ENCODE results near the gene NKAIN2. TPM values are rescaled to one million over a fixed set of nuclear protein-coding genes. Genes with fewer than 3 reads are reported as not detected.

NKAIN2 gene
- total and polyA plus RNA-seq, 9 of the 15 experiments (the other 6 are each of a cell fraction or from before 2014, with no cell fraction given) = not detected

GRCh38 chr6:124567401-124567800 is 763.7 kb downstream of the NKAIN2 start:
- no peaks in the 10 kb centered on the region for H3K79me2 ChIP-seq (ENCODE audit: control insufficient read depth, insufficient read depth, low read length)
- TF ChIP-seq NR3C1 (CRISPR knock-in tag; IDR thresholded peaks at IDR 0.05) = no peak
- TF ChIP-seq, protein P1, sequence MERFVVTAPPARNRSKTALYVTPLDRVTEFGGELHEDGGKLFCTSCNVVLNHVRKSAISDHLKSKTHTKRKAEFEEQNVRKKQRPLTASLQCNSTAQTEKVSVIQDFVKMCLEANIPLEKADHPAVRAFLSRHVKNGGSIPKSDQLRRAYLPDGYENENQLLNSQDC (CRISPR knock-in tag; IDR thresholded peaks at IDR 0.05) = no peak
- TF ChIP-seq POLR2B (IDR thresholded peaks at IDR 0.05; ENCODE audit: low read depth, partially characterized antibody) = no peak
- TF ChIP-seq, protein P2, sequence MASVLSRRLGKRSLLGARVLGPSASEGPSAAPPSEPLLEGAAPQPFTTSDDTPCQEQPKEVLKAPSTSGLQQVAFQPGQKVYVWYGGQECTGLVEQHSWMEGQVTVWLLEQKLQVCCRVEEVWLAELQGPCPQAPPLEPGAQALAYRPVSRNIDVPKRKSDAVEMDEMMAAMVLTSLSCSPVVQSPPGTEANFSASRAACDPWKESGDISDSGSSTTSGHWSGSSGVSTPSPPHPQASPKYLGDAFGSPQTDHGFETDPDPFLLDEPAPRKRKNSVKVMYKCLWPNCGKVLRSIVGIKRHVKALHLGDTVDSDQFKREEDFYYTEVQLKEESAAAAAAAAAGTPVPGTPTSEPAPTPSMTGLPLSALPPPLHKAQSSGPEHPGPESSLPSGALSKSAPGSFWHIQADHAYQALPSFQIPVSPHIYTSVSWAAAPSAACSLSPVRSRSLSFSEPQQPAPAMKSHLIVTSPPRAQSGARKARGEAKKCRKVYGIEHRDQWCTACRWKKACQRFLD (CRISPR knock-in tag; IDR thresholded peaks at IDR 0.05) = no peak
- no peak for TF ChIP-seq MTA3 (IDR thresholded peaks at IDR 0.05; ENCODE audit: borderline replicate concordance)
- TF ChIP-seq PHB (CRISPR knock-in tag; IDR thresholded peaks at IDR 0.05) = no peak
- TF ChIP-seq IRF2 (CRISPR knock-in tag; IDR thresholded peaks at IDR 0.05) = no peak
- TF ChIP-seq MYC (IDR thresholded peaks at IDR 0.05; ENCODE audit: low read depth, low read length) = no peak
- no peak for TF ChIP-seq MYC (CRISPR knock-in tag; IDR thresholded peaks at IDR 0.05; ENCODE audit: borderline replicate concordance, low read depth)
- TF ChIP-seq ATF7 (IDR thresholded peaks at IDR 0.05) = no peak
- no peak for TF ChIP-seq ETS2 (tag; IDR thresholded peaks at IDR 0.05; ENCODE audit: borderline replicate concordance, poor library complexity, severe bottlenecking)
- no peak for TF ChIP-seq ZFPM2 (CRISPR knock-in tag; IDR thresholded peaks at IDR 0.05)
- no peak for TF ChIP-seq CLOCK (CRISPR knock-in tag; IDR thresholded peaks at IDR 0.05; ENCODE audit: borderline replicate concordance)
- TF ChIP-seq RFX5 (IDR thresholded peaks at IDR 0.05; ENCODE audit: low read depth, low read length) = no peak
- no peak for TF ChIP-seq TRIM28 (IDR thresholded peaks at IDR 0.05)
- TF ChIP-seq, protein P3, sequence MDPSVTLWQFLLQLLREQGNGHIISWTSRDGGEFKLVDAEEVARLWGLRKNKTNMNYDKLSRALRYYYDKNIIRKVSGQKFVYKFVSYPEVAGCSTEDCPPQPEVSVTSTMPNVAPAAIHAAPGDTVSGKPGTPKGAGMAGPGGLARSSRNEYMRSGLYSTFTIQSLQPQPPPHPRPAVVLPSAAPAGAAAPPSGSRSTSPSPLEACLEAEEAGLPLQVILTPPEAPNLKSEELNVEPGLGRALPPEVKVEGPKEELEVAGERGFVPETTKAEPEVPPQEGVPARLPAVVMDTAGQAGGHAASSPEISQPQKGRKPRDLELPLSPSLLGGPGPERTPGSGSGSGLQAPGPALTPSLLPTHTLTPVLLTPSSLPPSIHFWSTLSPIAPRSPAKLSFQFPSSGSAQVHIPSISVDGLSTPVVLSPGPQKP (CRISPR knock-in tag; IDR thresholded peaks at IDR 0.05) = no peak
- no peak overlapping the region for H2AFZ ChIP-seq (ENCODE audit: low read depth, low read length)
- intact Hi-C loops (cut with micrococcal nuclease) = no loop called here
- no peak overlapping the region for H3K4me3 ChIP-seq
- no peaks in the 10 kb centered on the region for H3K27me3 ChIP-seq (ENCODE audit: control insufficient read depth in 2 of 2, insufficient read depth in 2 of 2, low read length in 2 of 2)
- H3K9me1 ChIP-seq (ENCODE audit: control insufficient read depth, insufficient read depth, low read length) = no peaks in the 10 kb centered on the region
- no peaks in the 10 kb centered on the region for H3K9me3 ChIP-seq (replicated peaks; ENCODE audit: control insufficient read depth, insufficient read depth, low read depth, low read length)
- no TSS peak for BruUV-seq (replicated peaks)
- no peak overlapping the region for H3K9ac ChIP-seq (ENCODE audit: insufficient read depth in 1 of 2, low read depth in 2 of 2, low read length in 2 of 2)
- no peak for DNase-seq (ENCODE audit: extremely low read depth in 1 of 4, low spot score in 3 of 4)
- 3% methylated on average over 5 of the region's 5 CpGs for WGBS (ENCODE audit: insufficient coverage, low coverage, missing lambda C conversion rate)
- no peaks in the 10 kb centered on the region for H3K36me3 ChIP-seq (ENCODE audit: control insufficient read depth, insufficient read depth, low read length)
- ATAC-seq = no peak
- no peak overlapping the region for H3K4me2 ChIP-seq (ENCODE audit: insufficient read depth, low read length)
- no peaks in the 10 kb centered on the region for H3K4me1 ChIP-seq (replicated peaks in 1 of 2; ENCODE audit: control insufficient read depth in 2 of 2, insufficient read depth in 2 of 2, low read length in 2 of 2)
- in situ Hi-C loops (cut with MboI) = no loop called here
- H4K20me1 ChIP-seq (replicated peaks; ENCODE audit: control insufficient read depth, insufficient read depth, low read length) = no peaks in the 10 kb centered on the region
- POLR2A ChIA-PET = no interaction called here
- CTCF ChIA-PET (ENCODE audit: low intra/inter-chr PET ratio) = no interaction called here
- FAIRE-seq = no peak
- H3K27ac ChIP-seq (ENCODE audit: extremely low read depth, low read depth, low read length) = no peak overlapping the region
